SK-N-SH (cell line): Measurements from ENCODE around the gene GUCD1. TPM values are rescaled to one million over a fixed set of nuclear protein-coding genes. Genes with fewer than 3 reads are reported as not detected.

Source experiments
- CTCF ChIA-PET: fragments of 300-600, 350-600 bp; formaldehyde crosslinking; extraction: SDS; loops from one replicate; lab custom pipeline; 2021; lab: Yijun Ruan, JAX
- POLR2A ChIA-PET: fragments of 350-600 bp; sonication (Branson Sonifier 250); formaldehyde crosslinking; extraction: SDS; loops from one replicate; lab custom pipeline; 2020; ENCODE audit warnings: antibody characterized with exemption, inconsistent platforms; lab: Yijun Ruan, JAX
- DNase-seq: peaks from one replicate; pipeline ENCODE4 v3.0.0; 2012
- H2AFZ ChIP-seq: fragments of 200-600 bp; sonication (generic); 2 replicates; pipeline ENCODE4 v1.8.1; 2016; ENCODE audit warnings: antibody characterized with exemption, mild to moderate bottlenecking, low read depth
- H3F3A ChIP-seq: fragments of 200-600 bp; sonication (generic); replicated peaks from 2 replicates; pipeline ENCODE3; 2016; ENCODE audit warnings: antibody characterized with exemption, mild to moderate bottlenecking; ENCODE audit not compliant: insufficient read depth
- H3K27ac ChIP-seq, 2 experiments: fragments of 200-500 bp in 1 of 2; fragments of 200-600 bp in 1 of 2; sonication (Bioruptor generic) in 1 of 2; sonication (generic), shearing (Covaris generic) in 1 of 2; 2 replicates each; pipeline versions ENCODE4 v1.5.1 to v1.6.1; 2014 to 2016; ENCODE audit warnings: low read depth in 2 of 2, inconsistent platforms in 1 of 2, low read length in 1 of 2, mild to moderate bottlenecking in 1 of 2, mixed read lengths in 1 of 2
- H3K27me3 ChIP-seq: fragments of 200-600 bp; sonication (generic), shearing (Covaris generic); 2 replicates; pipeline ENCODE4 v1.6.1; 2016; ENCODE audit warnings: mixed run types; ENCODE audit not compliant: insufficient read depth
- H3K36me3 ChIP-seq, 2 experiments: fragments of 200-500 bp in 1 of 2; fragments of 200-600 bp in 1 of 2; sonication (Bioruptor generic) in 1 of 2; sonication (generic) in 1 of 2; replicated peaks in 1 of 2; 2 replicates each; pipeline versions ENCODE3 to v1.5.1; 2014 to 2016; ENCODE audit warnings: low read length in 1 of 2, mild to moderate bottlenecking in 1 of 2; ENCODE audit not compliant: insufficient read depth in 2 of 2, control insufficient read depth in 1 of 2
- H3K4me1 ChIP-seq, 2 experiments: fragments of 200-500 bp in 1 of 2; fragments of 200-600 bp in 1 of 2; sonication (Bioruptor generic) in 1 of 2; sonication (generic), shearing (Covaris generic) in 1 of 2; 2 replicates each; pipeline versions ENCODE4 v1.5.1 to v1.6.1; 2014 to 2016; ENCODE audit warnings: low read depth in 1 of 2, low read length in 1 of 2, mixed run types in 1 of 2; ENCODE audit not compliant: insufficient read depth in 2 of 2, control insufficient read depth in 1 of 2
- H3K4me2 ChIP-seq: fragments of 200-600 bp; sonication (generic), shearing (Covaris generic); 2 replicates; pipeline ENCODE4 v1.6.1; 2017; ENCODE audit warnings: mixed run types
- H3K4me3 ChIP-seq, 2 experiments: fragments of 200-500 bp in 1 of 2; fragments of 200-600 bp in 1 of 2; sonication (Bioruptor generic) in 1 of 2; sonication (generic), shearing (Covaris generic) in 1 of 2; 2 replicates each; pipeline versions ENCODE4 v1.5.1 to v1.8.1; 2014 to 2016; ENCODE audit warnings: low read depth in 2 of 2, inconsistent platforms in 1 of 2, low read length in 1 of 2, mild to moderate bottlenecking in 1 of 2, mixed read lengths in 1 of 2, moderate library complexity in 1 of 2
- H3K79me2 ChIP-seq: fragments of 200-600 bp; sonication (generic); 2 replicates; pipeline ENCODE4 v1.8.1; 2017; ENCODE audit warnings: mild to moderate bottlenecking; ENCODE audit not compliant: insufficient read depth
- H3K9ac ChIP-seq: fragments of 200-600 bp; sonication (generic); 2 replicates; pipeline ENCODE4 v1.6.1; 2017; ENCODE audit warnings: mixed run types
- H3K9me2 ChIP-seq: fragments of 200-600 bp; sonication (generic); 2 replicates; pipeline ENCODE4 v1.6.1; 2017; ENCODE audit warnings: mixed run types
- H3K9me3 ChIP-seq: fragments of 200-600 bp; sonication (generic); 2 replicates; pipeline ENCODE4 v1.6.1; 2017; ENCODE audit warnings: mixed run types, mild to moderate bottlenecking, moderate library complexity
- H4K20me1 ChIP-seq: fragments of 200-600 bp; sonication (generic); 2 replicates; pipeline ENCODE4 v1.6.1; 2017; ENCODE audit warnings: mild to moderate bottlenecking, mixed run types; ENCODE audit not compliant: insufficient read depth
- CHD2 ChIP-seq: fragments of 150-350 bp; IDR thresholded peaks from 2 replicates; pipeline ENCODE4 v1.6.1; 2018; ENCODE audit warnings: low read length; ENCODE audit not compliant: partially characterized antibody
- ELF1 ChIP-seq: IDR thresholded peaks from 2 replicates; pipeline ENCODE4 v1.4.0; 2012
- EP300 ChIP-seq, 2 experiments: IDR thresholded peaks; 2 replicates each; pipeline versions ENCODE4 v1.4.0 to v1.6.1; 2012; ENCODE audit warnings: borderline replicate concordance in 1 of 2, low read depth in 1 of 2, low read length in 1 of 2
- FOSL2 ChIP-seq: IDR thresholded peaks from 2 replicates; pipeline ENCODE4 v1.4.0; 2012; ENCODE audit warnings: low read depth, mild to moderate bottlenecking, moderate library complexity, borderline replicate concordance
- FOXJ3 ChIP-seq: sonication (generic); formaldehyde crosslinking; IDR thresholded peaks from 2 replicates; pipeline ENCODE4 v1.5.1; 2020; ENCODE audit warnings: mild to moderate bottlenecking, missing genetic modification reagents
- FOXM1 ChIP-seq: IDR thresholded peaks from 2 replicates; pipeline ENCODE4 v1.4.0; 2012; ENCODE audit warnings: low read depth, mild to moderate bottlenecking
- MEF2A ChIP-seq: IDR thresholded peaks from 2 replicates; pipeline ENCODE4 v1.4.0; 2012; ENCODE audit warnings: low read depth, borderline replicate concordance
- NFIC ChIP-seq: IDR thresholded peaks from 2 replicates; pipeline ENCODE4 v1.4.0; 2012; ENCODE audit warnings: borderline replicate concordance
- NRF1 ChIP-seq: IDR thresholded peaks from 2 replicates; pipeline ENCODE4 v1.6.1; 2012; ENCODE audit warnings: low read depth, mild to moderate bottlenecking, low read length
- POLR2AphosphoS5 ChIP-seq: IDR thresholded peaks from 2 replicates; pipeline ENCODE4 v1.6.1; 2012; ENCODE audit warnings: low read depth, low read length
- RAD21 ChIP-seq: IDR thresholded peaks from 2 replicates; pipeline ENCODE4 v1.6.1; 2012; ENCODE audit warnings: mild to moderate bottlenecking, low read length
- RCOR1 ChIP-seq: fragments of 150-350 bp; IDR thresholded peaks from 2 replicates; pipeline ENCODE4 v1.6.1; 2017; ENCODE audit warnings: antibody characterized with exemption, low read length
- TEAD4 ChIP-seq: IDR thresholded peaks from 2 replicates; pipeline ENCODE4 v1.4.0; 2012; ENCODE audit warnings: mild to moderate bottlenecking, borderline replicate concordance; ENCODE audit not compliant: insufficient read depth
- USF2 ChIP-seq: fragments of 150-350 bp; IDR thresholded peaks from 2 replicates; pipeline ENCODE4 v1.6.1; 2017; ENCODE audit warnings: antibody characterized with exemption, low read length, low read depth, borderline replicate concordance
- WGBS: methylation state at CpG from one replicate; pipeline ENCODE4 v1.1.6; 2017; ENCODE audit warnings: low lambda C conversion rate; 5-methylcytosine and 5-hydroxymethylcytosine counted together
- polyA plus RNA-seq, 3 experiments: library from polyadenylated mRNA; depleted of rRNA; stranded (reverse); fragments of >200 nt; gene quantifications; 2 replicates each; pipeline ENCODE4 v1.2.3, GENCODE V29; 2012
- TF ChIP-seq, protein P1 (sequence below): IDR thresholded peaks from 2 replicates; pipeline ENCODE4 v1.6.1; 2012; ENCODE audit warnings: mild to moderate bottlenecking, low read depth, low read length, moderate library complexity
- TF ChIP-seq, protein P2 (sequence below): IDR thresholded peaks from 2 replicates; pipeline ENCODE4; 2012
- TF ChIP-seq, protein P3 (sequence below): IDR thresholded peaks from 2 replicates; pipeline ENCODE4 v1.4.0; 2012; ENCODE audit warnings: low read depth, borderline replicate concordance

GUCD1 gene
- polyA plus RNA-seq, 1 of the 3 experiments (the other 2 are of a cell fraction), result 71.0 TPM

DNA sequence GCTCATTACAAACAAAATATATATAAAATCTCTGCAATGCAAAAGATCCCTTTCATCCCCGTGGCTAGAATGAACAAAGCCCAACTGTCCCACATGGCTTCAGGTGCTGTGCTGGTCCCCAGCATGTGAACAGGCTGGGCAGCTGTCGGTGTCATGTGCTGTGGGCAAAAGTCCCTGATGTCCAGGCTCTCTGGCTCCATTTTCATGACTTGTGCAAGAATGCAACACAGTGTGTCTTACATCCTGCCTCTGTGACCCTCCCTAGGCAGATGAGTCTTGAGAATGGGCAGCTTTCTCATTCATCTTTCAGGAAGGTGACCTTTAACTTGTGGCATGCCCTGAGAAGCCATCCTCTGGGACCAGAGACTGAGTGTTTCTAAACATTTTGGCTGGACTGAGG, 14.5 kb downstream of the GUCD1 start:
- no peak overlapping the region for H3K4me2 ChIP-seq
- no peak overlapping the region for H3K9ac ChIP-seq
- H4K20me1 ChIP-seq, result 0 out of 2 replicates have a peak, but pooled peaks cover 3% of the 10 kb centered on the region
- H3K36me3 ChIP-seq, result peaks cover 22 to 40% of the 10 kb centered on the region in 2 experiments
- H3K9me2 ChIP-seq, result no peaks in the 10 kb centered on the region
- no peaks in the 10 kb centered on the region for H3F3A ChIP-seq
- DNase-seq, result no peak
- H3K79me2 ChIP-seq, result peaks cover 6% of the 10 kb centered on the region; the same call in 1 of the 2 replicates
- CTCF ChIA-PET, result interaction anchor here (1.7 kb wide), 1 partner anchor 17 kb away, joined by 4 read pairs; no protein-coding TSS in a partner anchor
- H3K4me1 ChIP-seq, result peaks cover 7 to 8% of the 10 kb centered on the region in 2 experiments; a peak in 2 of 4 replicates
- 60% methylated on average over 1 of the region's 2 CpGs for whole genome bisulfite sequencing
- H3K4me3 ChIP-seq, result no peak overlapping the region
- H3K9me3 ChIP-seq, result no peaks in the 10 kb centered on the region
- POLR2A ChIA-PET, result no interaction called here
- TF ChIP-seq TEAD4, result no peak
- TF ChIP-seq, protein P1, sequence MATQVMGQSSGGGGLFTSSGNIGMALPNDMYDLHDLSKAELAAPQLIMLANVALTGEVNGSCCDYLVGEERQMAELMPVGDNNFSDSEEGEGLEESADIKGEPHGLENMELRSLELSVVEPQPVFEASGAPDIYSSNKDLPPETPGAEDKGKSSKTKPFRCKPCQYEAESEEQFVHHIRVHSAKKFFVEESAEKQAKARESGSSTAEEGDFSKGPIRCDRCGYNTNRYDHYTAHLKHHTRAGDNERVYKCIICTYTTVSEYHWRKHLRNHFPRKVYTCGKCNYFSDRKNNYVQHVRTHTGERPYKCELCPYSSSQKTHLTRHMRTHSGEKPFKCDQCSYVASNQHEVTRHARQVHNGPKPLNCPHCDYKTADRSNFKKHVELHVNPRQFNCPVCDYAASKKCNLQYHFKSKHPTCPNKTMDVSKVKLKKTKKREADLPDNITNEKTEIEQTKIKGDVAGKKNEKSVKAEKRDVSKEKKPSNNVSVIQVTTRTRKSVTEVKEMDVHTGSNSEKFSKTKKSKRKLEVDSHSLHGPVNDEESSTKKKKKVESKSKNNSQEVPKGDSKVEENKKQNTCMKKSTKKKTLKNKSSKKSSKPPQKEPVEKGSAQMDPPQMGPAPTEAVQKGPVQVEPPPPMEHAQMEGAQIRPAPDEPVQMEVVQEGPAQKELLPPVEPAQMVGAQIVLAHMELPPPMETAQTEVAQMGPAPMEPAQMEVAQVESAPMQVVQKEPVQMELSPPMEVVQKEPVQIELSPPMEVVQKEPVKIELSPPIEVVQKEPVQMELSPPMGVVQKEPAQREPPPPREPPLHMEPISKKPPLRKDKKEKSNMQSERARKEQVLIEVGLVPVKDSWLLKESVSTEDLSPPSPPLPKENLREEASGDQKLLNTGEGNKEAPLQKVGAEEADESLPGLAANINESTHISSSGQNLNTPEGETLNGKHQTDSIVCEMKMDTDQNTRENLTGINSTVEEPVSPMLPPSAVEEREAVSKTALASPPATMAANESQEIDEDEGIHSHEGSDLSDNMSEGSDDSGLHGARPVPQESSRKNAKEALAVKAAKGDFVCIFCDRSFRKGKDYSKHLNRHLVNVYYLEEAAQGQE, result no peak
- TF ChIP-seq USF2, result no peak
- H2AFZ ChIP-seq, result no peak overlapping the region
- no peak overlapping the region for H3K27ac ChIP-seq
- no peaks in the 10 kb centered on the region for H3K27me3 ChIP-seq

DNA sequence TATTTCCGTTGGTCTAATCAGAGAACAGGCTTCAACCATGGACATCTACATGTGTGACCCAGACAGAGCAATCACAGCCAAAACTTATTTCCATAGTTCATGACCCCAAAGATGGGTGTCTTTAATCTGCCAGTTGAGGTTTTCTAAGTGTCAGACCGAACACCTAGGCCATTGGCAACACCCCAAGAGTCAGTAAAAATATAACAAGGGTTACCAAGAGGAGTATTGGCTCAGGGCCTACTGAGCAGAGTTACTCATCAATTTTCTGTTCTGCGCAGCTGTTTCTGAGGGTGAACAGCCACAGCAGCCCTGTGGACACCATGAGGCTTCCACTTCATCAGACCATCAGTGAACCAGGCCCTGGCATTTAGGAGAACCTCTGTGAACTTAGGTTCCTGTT, 18.8 kb downstream of the GUCD1 start:
- POLR2A ChIA-PET, result no interaction called here
- Histone ChIP-seq H2AFZ (no peak overlapping the region), H3K4me3 (no peak overlapping the region), H3K27me3 (no peaks in the 10 kb centered on the region), H4K20me1 (no peaks in the 10 kb centered on the region), H3K9me3 (no peaks in the 10 kb centered on the region), H3K4me1 (no peaks in the 10 kb centered on the region), H3K4me2 (no peak overlapping the region), H3K36me3 (peaks cover 7 to 11% of the 10 kb centered on the region in 2 experiments), H3K9me2 (no peaks in the 10 kb centered on the region), H3K9ac (no peak overlapping the region), H3F3A (no peaks in the 10 kb centered on the region), H3K79me2 (no peaks in the 10 kb centered on the region), H3K27ac (no peak overlapping the region)
- CTCF ChIA-PET, result interaction anchor here (1.6 kb wide), 1 partner anchor 10 kb away, joined by 8 read pairs; no protein-coding TSS in a partner anchor
- no peak for DNase-seq
- 93% methylated on average over 3 of the region's 3 CpGs for WGBS
- TF ChIP-seq FOSL2, result no peak
- TF ChIP-seq NFIC, result no peak
- TF ChIP-seq RAD21, result no peak
- no peak for TF ChIP-seq USF2
- no peak for TF ChIP-seq FOXJ3 (CRISPR knock-in tag)
- no peak for TF ChIP-seq RCOR1
- TF ChIP-seq FOXM1, result no peak
- TF ChIP-seq NRF1, result no peak
- TF ChIP-seq, protein P2, sequence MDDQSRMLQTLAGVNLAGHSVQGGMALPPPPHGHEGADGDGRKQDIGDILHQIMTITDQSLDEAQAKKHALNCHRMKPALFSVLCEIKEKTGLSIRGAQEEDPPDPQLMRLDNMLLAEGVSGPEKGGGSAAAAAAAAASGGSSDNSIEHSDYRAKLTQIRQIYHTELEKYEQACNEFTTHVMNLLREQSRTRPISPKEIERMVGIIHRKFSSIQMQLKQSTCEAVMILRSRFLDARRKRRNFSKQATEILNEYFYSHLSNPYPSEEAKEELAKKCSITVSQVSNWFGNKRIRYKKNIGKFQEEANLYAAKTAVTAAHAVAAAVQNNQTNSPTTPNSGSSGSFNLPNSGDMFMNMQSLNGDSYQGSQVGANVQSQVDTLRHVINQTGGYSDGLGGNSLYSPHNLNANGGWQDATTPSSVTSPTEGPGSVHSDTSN, result no peak
- no peak for TF ChIP-seq MEF2A
- no peak for TF ChIP-seq ELF1
- TF ChIP-seq POLR2AphosphoS5, result no peak
- no peak for TF ChIP-seq EP300 (IDR thresholded peaks at IDR 0.05; ENCODE audit: borderline replicate concordance in 1 of 2, low read depth in 1 of 2, low read length in 1 of 2)
- no peak for TF ChIP-seq CHD2
- TF ChIP-seq, protein P3, sequence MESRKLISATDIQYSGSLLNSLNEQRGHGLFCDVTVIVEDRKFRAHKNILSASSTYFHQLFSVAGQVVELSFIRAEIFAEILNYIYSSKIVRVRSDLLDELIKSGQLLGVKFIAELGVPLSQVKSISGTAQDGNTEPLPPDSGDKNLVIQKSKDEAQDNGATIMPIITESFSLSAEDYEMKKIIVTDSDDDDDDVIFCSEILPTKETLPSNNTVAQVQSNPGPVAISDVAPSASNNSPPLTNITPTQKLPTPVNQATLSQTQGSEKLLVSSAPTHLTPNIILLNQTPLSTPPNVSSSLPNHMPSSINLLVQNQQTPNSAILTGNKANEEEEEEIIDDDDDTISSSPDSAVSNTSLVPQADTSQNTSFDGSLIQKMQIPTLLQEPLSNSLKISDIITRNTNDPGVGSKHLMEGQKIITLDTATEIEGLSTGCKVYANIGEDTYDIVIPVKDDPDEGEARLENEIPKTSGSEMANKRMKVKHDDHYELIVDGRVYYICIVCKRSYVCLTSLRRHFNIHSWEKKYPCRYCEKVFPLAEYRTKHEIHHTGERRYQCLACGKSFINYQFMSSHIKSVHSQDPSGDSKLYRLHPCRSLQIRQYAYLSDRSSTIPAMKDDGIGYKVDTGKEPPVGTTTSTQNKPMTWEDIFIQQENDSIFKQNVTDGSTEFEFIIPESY, result no peak
